ENCODE results near the gene EXTL1.

EXTL1 gene

GRCh38 chr1:26041401-26041800 is 19.8 kb downstream of the EXTL1 start:
- DNase-seq (ENCODE audit: low read depth, low spot score), result no peak

GRCh38 chr1:26041978-26042377 is 20.4 kb downstream of the EXTL1 start:
- DNase-seq (ENCODE audit: low read depth, low spot score), result no peak

GRCh38 chr1:26043765-26044164 is 22.2 kb downstream of the EXTL1 start:
- no peak for DNase-seq (ENCODE audit: low read depth, low spot score)

GRCh38 chr1:26044414-26044813 is 22.8 kb downstream of the EXTL1 start:
- no peak for DNase-seq (ENCODE audit: low read depth, low spot score)

- no peak for DNase-seq (ENCODE audit: low read depth, low spot score)
Observed at GRCh38 chr1:26044971-26045721, 23.6 kb downstream of the EXTL1 start.

- no peak for DNase-seq (ENCODE audit: low read depth, low spot score)
Observed at GRCh38 chr1:26045722-26046245, 24.2 kb downstream of the EXTL1 start, which contains the start of gene SLC30A2. SLC30A2 (minus strand) TSS chr1:26046118; CDS start chr1:26045896, 222 bp downstream.

GRCh38 chr1:26046246-26047095 is 24.9 kb downstream of the EXTL1 start:
- DNase-seq (ENCODE audit: low read depth, low spot score), result no peak

- no peak for DNase-seq (ENCODE audit: low read depth, low spot score)
Observed at GRCh38 chr1:26047278-26047874, 25.8 kb downstream of the EXTL1 start.

GRCh38 chr1:26049531-26050247 is 28.1 kb downstream of the EXTL1 start:
- no peak for DNase-seq (ENCODE audit: low read depth, low spot score)

GRCh38 chr1:26050248-26050640 is 28.7 kb downstream of the EXTL1 start:
- DNase-seq (ENCODE audit: low read depth, low spot score), result no peak

- DNase-seq (ENCODE audit: low read depth, low spot score), result no peak
Observed at GRCh38 chr1:26053718-26054560, 32.4 kb downstream of the EXTL1 start.

- no peak for DNase-seq (ENCODE audit: low read depth, low spot score)
Observed at GRCh38 chr1:26055041-26055440, 33.5 kb downstream of the EXTL1 start.

- DNase-seq (ENCODE audit: low read depth, low spot score), result no peak
Observed at GRCh38 chr1:26057189-26057588, 35.6 kb downstream of the EXTL1 start.

GRCh38 chr1:26058052-26058595 is 36.5 kb downstream of the EXTL1 start:
- DNase-seq (ENCODE audit: low read depth, low spot score), result no peak

GRCh38 chr1:26059906-26060305 is 38.3 kb downstream of the EXTL1 start:
- DNase-seq (ENCODE audit: low read depth, low spot score), result no peak

- DNase-seq (ENCODE audit: low read depth, low spot score), result no peak
Observed at GRCh38 chr1:26060832-26061574, 39.4 kb downstream of the EXTL1 start.

- DNase-seq (ENCODE audit: low read depth, low spot score), result no peak
Observed at GRCh38 chr1:26064553-26064952, 43.0 kb downstream of the EXTL1 start.

- DNase-seq (ENCODE audit: low read depth, low spot score), result no peak
Observed at GRCh38 chr1:26066160-26066559, 44.6 kb downstream of the EXTL1 start.

GRCh38 chr1:26066857-26067256 is 45.3 kb downstream of the EXTL1 start:
- no peak for DNase-seq (ENCODE audit: low read depth, low spot score)
